ENCODE measurements around the gene NELFE. TPM values are rescaled to one million over a fixed set of nuclear protein-coding genes. Genes with fewer than 3 reads are reported as not detected.

Gene NELFE
- total and polyA plus RNA-seq, 2 of the 13 experiments (the other 11 are each of a cell fraction or from before 2014, with no cell fraction given), result 51.3 to 69.8 TPM

DNA sequence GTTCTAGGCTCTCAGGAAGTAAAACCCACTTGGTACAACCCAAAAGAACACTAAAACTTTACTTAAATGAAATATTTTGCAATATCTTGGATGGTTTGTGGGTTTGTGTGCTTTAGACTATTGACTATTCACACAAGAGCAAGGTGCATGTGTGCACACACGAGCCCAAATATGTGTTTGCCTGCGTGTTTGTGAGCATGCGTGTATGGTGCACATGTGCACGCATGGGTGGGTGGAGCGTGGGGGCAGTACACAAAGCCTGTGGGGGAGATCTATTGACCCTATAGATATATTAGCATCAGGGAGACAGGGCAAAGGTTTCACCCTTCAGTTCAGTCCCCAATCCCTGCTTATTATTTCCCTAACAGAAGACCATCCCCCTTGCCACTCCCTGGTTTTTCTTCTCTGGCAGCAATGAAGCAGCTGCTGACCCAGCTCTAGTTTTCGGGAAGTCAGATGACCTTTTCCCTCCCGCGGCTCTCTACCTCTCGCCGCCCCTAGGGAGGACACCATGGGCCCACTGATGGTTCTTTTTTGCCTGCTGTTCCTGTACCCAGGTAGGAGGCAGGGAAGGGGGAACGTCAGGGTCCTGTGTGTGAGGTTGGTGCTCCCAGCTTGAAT, 31.4 kb downstream of the NELFE start, which contains the start of gene C2 (continued):
- TF ChIP-seq ZNF576 (CRISPR knock-in tag; IDR thresholded peaks at IDR 0.05) (no peak), ZNF749 (CRISPR knock-in tag; IDR thresholded peaks at IDR 0.05; ENCODE audit: borderline replicate concordance) (no peak; the same call in 1 of the 2 replicates), ZNF333 (CRISPR knock-in tag; IDR thresholded peaks at IDR 0.05; ENCODE audit: borderline replicate concordance) (no peak), CBX2 (IDR thresholded peaks at IDR 0.05; ENCODE audit: low read depth, low read length) (no peak), CBX2 (CRISPR knock-in tag; IDR thresholded peaks at IDR 0.05; ENCODE audit: low read depth) (0 out of 2 replicates have a peak, but pooled peaks have one; percentile 74), MEIS1 (CRISPR knock-in tag; IDR thresholded peaks at IDR 0.05; ENCODE audit: borderline replicate concordance) (no peak), ZBTB39 (CRISPR knock-in tag; IDR thresholded peaks at IDR 0.05) (no peak), ZNF33A (CRISPR knock-in tag; IDR thresholded peaks at IDR 0.05; ENCODE audit: borderline replicate concordance) (no peak), AGO2 (optimal IDR thresholded peaks at IDR 0.05; ENCODE audit: low read depth, low read length) (no peak), SMAD3 (CRISPR knock-in tag; IDR thresholded peaks at IDR 0.05) (peak; percentile 87; the same call in 1 of the 2 replicates), ZNF143 (CRISPR knock-in tag; IDR thresholded peaks at IDR 0.05) (peak; percentile 21; the same call in 1 of the 2 replicates), ZNF256 (CRISPR knock-in tag; conservative IDR thresholded peaks at IDR 0.05) (no peak; the same call in 1 of the 2 replicates), CHD2 (IDR thresholded peaks at IDR 0.05; ENCODE audit: low read depth, low read length) (no peak), ZNF121 (CRISPR knock-in tag; IDR thresholded peaks at IDR 0.05) (no peak), NBN (conservative IDR thresholded peaks at IDR 0.05) (no peak), ZBTB21 (CRISPR knock-in tag; IDR thresholded peaks at IDR 0.05) (peak; percentile 67; the same call in 1 of the 2 replicates), PCBP1 (IDR thresholded peaks at IDR 0.05; ENCODE audit: borderline replicate concordance, low read depth, low read length) (no peak), ZBTB37 (CRISPR knock-in tag; IDR thresholded peaks at IDR 0.05) (no peak), ATF2 (CRISPR knock-in tag; IDR thresholded peaks at IDR 0.05) (peak; percentile 81), ZNF724P (CRISPR knock-in tag; IDR thresholded peaks at IDR 0.05; ENCODE audit: borderline replicate concordance) (0 out of 2 replicates have a peak, but pooled peaks have one; percentile 30), SIN3B (IDR thresholded peaks at IDR 0.05; ENCODE audit: low read length) (no peak), FOXO1 (CRISPR knock-in tag; IDR thresholded peaks at IDR 0.05) (peak; percentile 95), YEATS4 (CRISPR knock-in tag; IDR thresholded peaks at IDR 0.05; ENCODE audit: borderline replicate concordance) (peak; percentile 97), ERF (CRISPR knock-in tag; IDR thresholded peaks at IDR 0.05) (peak; percentile 45)
- TF ChIP-seq, protein P1, sequence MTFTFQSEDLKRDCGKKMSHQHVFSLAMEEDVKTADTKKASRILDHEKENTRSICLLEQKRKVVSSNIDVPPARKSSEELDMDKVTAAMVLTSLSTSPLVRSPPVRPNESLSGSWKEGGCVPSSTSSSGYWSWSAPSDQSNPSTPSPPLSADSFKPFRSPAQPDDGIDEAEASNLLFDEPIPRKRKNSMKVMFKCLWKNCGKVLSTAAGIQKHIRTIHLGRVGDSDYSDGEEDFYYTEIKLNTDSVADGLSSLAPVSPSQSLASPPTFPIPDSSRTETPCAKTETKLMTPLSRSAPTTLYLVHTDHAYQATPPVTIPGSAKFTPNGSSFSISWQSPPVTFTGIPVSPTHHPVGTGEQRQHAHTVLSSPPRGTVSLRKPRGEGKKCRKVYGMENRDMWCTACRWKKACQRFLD (CRISPR knock-in tag; IDR thresholded peaks at IDR 0.05; ENCODE audit: borderline replicate concordance), result no peak
